Osteocyte (in vitro differentiated cells): ENCODE results near the gene AGFG2. TPM values are rescaled to one million over a fixed set of nuclear protein-coding genes. Genes with fewer than 3 reads are reported as not detected.
"Not testable (repeated sequence)": the region's sequence is repeated elsewhere in the genome, so short reads cannot be mapped to it uniquely, and the experiment has no call there.

Experiments
- DNase-seq: peaks from one replicate; pipeline ENCODE4 v3.0.0; 2021; ENCODE audit warnings: mixed read lengths; ENCODE audit not compliant: unreplicated experiment; ENCODE audit errors: extremely low spot score
- H3K27ac Mint-ChIP-seq: one replicate; pipeline ENCODE4 v1.8.0; 2021; ENCODE audit warnings: mild to moderate bottlenecking, mixed read lengths; ENCODE audit not compliant: unreplicated experiment
- H3K27me3 Mint-ChIP-seq: one replicate; pipeline ENCODE4 v1.8.0; 2021; ENCODE audit warnings: mixed read lengths; ENCODE audit not compliant: unreplicated experiment
- H3K36me3 Mint-ChIP-seq: one replicate; pipeline ENCODE4 v1.8.0; 2021; ENCODE audit warnings: mixed read lengths; ENCODE audit not compliant: unreplicated experiment
- H3K4me1 Mint-ChIP-seq: one replicate; pipeline ENCODE4 v1.8.0; 2021; ENCODE audit warnings: mixed read lengths; ENCODE audit not compliant: unreplicated experiment
- H3K4me3 Mint-ChIP-seq: one replicate; pipeline ENCODE4 v1.8.0; 2021; ENCODE audit warnings: mild to moderate bottlenecking, moderate library complexity, mixed read lengths; ENCODE audit not compliant: unreplicated experiment
- H3K9me3 Mint-ChIP-seq: one replicate; pipeline ENCODE4 v1.8.0; 2021; ENCODE audit warnings: mixed read lengths; ENCODE audit not compliant: unreplicated experiment
- total RNA-seq: library from RNA; stranded (reverse); gene quantifications from 2 replicates; pipeline ENCODE4 v1.2.1, GENCODE V29; 2021
- TF ChIP-seq, protein P1 (sequence below): fragments of 200-600 bp; sonication (generic); IDR thresholded peaks from 2 replicates; pipeline ENCODE4 v1.5.0; 2021; ENCODE audit warnings: antibody characterized with exemption, mild to moderate bottlenecking, moderate library complexity

Gene AGFG2
- total RNA-seq, 1 donor from 2014 or later = 10.8 TPM

DNA sequence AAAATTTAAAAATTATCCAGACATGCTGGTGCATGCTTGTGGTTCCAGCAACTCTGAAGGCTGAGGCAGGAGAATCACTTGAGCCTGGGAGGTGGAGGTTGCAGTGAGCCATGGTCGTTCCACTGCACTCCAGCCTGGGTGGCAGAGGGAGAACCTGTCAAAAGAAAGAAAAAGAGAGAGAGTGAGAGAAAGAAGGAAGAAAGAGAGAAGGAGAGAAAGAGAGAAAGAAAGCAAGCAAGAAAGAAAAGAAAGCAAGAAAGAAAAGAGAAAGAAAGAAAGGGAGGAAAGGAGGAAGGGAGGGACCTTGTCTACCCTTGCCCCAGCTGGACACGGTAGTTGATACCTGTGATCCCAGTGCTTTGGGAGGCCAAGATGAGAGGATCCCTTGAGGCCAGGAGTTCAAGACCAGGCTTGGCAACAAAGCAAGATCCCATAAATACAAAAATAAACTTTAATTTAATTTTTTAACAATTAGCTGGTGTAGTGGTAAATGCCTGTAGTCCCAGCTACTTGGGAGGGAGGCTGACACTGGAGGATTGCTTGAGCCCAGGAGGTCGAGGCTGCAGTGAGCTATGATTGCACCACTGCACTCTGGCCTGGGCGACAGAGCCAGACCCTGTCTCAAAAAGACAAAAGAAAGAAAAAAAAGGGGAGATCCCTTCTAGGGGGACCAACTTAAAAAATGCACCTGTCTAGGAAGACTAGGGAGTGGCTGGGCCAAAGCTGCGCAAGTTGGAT lies 46.1 kb upstream of the AGFG2 start:
- peaks cover 3% of the 10 kb centered on the region for H3K36me3 Mint-ChIP-seq
- H3K9me3 Mint-ChIP-seq = no peaks in the 10 kb centered on the region
- no peak for DNase-seq
- H3K27me3 Mint-ChIP-seq = no peaks in the 10 kb centered on the region
- no peak overlapping the region for H3K27ac Mint-ChIP-seq
- peak overlapping the region; percentile 38 for H3K4me3 Mint-ChIP-seq
- TF ChIP-seq, protein P1, sequence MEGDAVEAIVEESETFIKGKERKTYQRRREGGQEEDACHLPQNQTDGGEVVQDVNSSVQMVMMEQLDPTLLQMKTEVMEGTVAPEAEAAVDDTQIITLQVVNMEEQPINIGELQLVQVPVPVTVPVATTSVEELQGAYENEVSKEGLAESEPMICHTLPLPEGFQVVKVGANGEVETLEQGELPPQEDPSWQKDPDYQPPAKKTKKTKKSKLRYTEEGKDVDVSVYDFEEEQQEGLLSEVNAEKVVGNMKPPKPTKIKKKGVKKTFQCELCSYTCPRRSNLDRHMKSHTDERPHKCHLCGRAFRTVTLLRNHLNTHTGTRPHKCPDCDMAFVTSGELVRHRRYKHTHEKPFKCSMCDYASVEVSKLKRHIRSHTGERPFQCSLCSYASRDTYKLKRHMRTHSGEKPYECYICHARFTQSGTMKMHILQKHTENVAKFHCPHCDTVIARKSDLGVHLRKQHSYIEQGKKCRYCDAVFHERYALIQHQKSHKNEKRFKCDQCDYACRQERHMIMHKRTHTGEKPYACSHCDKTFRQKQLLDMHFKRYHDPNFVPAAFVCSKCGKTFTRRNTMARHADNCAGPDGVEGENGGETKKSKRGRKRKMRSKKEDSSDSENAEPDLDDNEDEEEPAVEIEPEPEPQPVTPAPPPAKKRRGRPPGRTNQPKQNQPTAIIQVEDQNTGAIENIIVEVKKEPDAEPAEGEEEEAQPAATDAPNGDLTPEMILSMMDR = no peak
- peaks cover 10% of the 10 kb centered on the region for H3K4me1 Mint-ChIP-seq

DNA sequence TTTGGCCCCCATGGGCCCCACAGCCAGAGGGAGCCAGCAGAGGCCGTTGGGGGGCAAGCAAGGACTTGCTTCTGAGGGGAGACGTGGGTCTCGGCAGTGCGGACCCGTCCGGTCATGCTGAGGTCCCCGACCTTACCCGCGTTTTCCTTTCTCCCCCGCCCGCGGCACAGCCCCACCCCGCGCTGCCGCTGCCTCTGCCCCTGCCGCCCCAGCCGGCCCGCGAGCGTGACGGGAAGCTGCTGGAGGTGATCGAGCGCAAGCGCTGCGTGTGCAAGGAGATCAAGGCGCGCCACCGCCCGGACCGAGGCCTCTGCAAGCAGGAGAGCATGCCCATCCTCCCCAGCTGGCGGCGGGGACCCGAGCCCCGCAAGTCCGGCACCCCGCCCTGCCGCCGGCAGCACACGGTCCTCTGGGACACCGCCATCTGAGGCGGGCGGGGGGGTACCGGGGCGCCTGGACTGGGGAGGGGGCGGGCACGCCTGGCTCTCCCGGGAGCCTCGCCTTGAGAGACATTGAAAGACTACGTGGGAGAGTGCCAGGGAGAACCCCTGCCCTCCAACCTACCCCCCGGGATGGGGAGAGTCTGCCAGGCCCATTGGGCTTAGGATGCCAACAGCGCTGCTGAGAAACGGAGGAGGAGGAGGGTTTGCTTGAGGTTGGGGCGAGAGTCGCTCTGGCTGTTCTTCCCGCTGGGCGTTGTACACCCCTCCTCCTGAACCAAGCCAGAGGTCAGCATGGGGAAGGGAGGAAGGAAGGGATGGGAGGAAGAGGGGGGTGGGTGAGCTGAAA lies 45.3 kb upstream of the AGFG2 start:
- Mint-ChIP-seq H3K27ac (no peak overlapping the region), H3K4me3 (peak overlapping the region; percentile 38), H3K36me3 (peaks cover 3% of the 10 kb centered on the region), H3K4me1 (peaks cover 10% of the 10 kb centered on the region), H3K27me3 (no peaks in the 10 kb centered on the region), H3K9me3 (no peaks in the 10 kb centered on the region)
- TF ChIP-seq, protein P1 = no peak
- DNase-seq = no peak

DNA sequence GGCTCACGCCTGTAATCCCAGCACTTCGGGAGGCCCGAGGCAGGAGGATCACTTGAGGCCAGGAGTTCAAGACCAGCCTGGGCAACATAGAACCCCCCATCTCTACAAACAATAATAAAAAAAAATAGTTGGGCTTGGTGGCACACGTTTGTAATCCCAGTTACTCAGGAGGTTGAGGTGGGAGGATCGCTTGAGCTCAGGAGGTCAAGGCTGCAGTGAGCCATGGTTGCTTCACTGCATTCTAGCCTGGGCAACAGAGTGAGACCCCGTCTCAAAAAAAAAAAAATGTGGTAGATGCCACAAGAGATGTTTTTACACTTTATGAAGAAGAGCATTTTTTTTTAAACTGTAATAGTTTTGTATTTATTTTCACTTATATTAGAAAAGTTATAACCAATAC lies 42.5 kb upstream of the AGFG2 start:
- DNase-seq = no peak
- Mint-ChIP-seq H3K4me1 (peaks cover 10% of the 10 kb centered on the region), H3K27ac (no peak overlapping the region), H3K9me3 (no peaks in the 10 kb centered on the region), H3K27me3 (peaks cover 2% of the 10 kb centered on the region), H3K4me3 (no peak overlapping the region), H3K36me3 (peaks cover 3% of the 10 kb centered on the region)
- TF ChIP-seq, protein P1 = no peak

DNA sequence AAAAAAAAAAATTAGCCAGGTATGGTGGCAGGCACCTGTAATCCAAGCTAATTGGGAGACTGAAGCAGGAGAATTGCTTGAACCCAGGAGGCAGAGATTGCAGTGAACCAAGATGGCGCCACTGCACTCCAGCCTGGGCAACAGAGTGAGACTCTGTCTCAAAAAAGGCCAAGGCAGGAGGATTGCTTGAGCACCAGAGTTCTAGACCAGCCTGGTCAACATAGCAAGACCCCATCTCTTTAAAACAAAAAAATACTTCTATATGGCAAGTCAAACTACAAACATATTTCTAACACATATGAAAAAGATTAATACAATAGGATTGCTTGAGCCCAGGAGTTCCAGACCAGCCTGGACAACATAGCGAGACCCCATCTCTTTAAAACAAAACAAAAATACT lies 38.3 kb upstream of the AGFG2 start:
- peaks cover 15% of the 10 kb centered on the region for H3K4me1 Mint-ChIP-seq
- not testable (repeated sequence) for H3K27me3 Mint-ChIP-seq, H3K9me3 Mint-ChIP-seq

DNA sequence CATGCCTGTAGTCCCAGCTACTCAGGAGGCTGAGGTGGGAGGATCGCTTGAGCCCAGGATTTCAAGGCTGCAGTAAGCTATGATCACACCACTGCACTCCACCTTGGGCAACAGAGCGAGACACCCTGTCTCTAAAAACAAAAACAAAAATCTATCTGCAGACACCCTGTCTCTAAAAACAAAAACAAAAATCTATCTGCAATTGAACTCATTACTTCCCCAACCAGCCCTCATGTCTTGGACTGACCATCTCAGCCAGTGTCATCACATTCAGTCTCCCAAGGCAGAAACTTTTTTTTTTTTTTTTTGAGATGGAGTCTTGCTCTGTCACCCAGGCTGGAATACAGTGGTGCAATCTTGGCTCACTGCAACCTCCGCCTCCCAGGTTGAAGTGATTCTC lies 35.0 kb upstream of the AGFG2 start:
- not testable (repeated sequence) for DNase-seq, H3K27ac Mint-ChIP-seq, H3K9me3 Mint-ChIP-seq, H3K36me3 Mint-ChIP-seq, H3K4me3 Mint-ChIP-seq, H3K27me3 Mint-ChIP-seq
- H3K4me1 Mint-ChIP-seq = peaks cover 15% of the 10 kb centered on the region

More for the DNA sequence above, 38.3 kb upstream of the AGFG2 start:
- not testable (repeated sequence) for H3K36me3 Mint-ChIP-seq, H3K4me3 Mint-ChIP-seq, DNase-seq, H3K27ac Mint-ChIP-seq
